Measurements from ENCODE around the gene GARS1.

Gene GARS1

DNA sequence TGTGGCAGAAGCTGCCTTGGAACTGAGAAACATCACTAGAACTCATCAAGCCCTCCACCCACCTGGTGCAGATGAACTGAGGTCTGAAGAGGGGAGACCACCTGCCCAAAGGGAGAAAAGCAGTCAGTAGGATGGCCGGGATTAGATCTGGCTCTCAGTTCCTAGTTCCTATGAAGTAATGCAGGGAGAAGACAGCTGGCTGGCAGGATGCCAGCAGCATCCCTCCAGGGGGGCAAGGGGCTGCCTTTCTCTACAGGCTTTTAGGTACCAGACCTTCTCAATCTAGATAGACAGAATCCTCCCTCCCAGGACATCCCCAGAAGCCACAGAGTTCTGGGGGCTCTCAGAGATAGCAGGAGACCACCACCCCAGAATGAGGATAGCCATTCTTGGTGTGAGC, 79.7 kb downstream of the GARS1 start:
- DNase-seq (ENCODE audit: insufficient read length, low spot score) (no peak), FAIRE-seq (no peak)

DNA sequence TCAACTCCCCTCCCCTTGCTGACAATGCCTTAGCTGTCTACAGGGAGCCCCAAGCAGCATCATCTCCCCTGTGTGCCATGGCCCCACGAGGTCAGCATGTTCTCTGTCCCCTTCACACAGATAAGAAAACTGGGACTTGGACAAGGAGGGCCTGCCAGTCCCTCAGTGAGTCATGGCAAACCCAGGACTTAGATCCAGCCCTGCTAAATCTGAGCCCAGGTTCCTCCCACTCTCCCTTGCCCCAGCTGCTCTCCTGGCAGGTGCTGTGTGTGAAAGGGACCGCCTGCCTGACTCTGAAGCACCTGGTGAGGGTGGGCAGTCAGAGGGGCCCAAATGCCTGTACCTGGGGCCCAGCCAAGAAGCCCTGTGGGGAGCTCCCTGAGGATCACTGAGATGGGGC, 80.2 kb downstream of the GARS1 start:
- FAIRE-seq, result no peak
- DNase-seq (ENCODE audit: insufficient read length, low spot score), result no peak

DNA sequence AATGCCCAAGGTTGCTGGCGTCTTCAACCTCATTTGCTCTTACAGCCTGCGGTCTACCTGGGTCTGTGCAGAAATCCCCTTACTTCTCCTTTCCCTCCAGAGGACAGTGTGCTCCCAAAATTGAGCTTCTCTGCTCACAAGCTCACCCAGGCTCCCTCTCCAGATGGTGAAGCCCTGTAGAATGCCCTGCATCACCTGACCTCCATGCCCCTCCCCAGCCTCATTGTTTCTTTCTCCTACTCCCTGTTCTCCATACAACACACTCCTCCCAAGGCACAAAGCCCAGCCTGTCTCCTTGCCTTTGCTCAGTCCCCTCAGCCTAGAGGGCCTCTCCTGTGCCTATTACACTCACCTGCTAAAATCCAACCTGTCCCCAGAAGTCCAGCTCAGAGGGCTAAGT, 84.1 kb downstream of the GARS1 start:
- FAIRE-seq (no peak), DNase-seq (ENCODE audit: insufficient read length, low spot score) (no peak)

- DNase-seq (ENCODE audit: insufficient read length, low spot score) (no peak), FAIRE-seq (no peak)
Observed at GRCh38 chr7:30679664-30680063, 85.0 kb downstream of the GARS1 start.

- DNase-seq (ENCODE audit: insufficient read length, low spot score) (no peak), FAIRE-seq (no peak)
Observed at GRCh38 chr7:30681331-30681797, 86.7 kb downstream of the GARS1 start.

DNA sequence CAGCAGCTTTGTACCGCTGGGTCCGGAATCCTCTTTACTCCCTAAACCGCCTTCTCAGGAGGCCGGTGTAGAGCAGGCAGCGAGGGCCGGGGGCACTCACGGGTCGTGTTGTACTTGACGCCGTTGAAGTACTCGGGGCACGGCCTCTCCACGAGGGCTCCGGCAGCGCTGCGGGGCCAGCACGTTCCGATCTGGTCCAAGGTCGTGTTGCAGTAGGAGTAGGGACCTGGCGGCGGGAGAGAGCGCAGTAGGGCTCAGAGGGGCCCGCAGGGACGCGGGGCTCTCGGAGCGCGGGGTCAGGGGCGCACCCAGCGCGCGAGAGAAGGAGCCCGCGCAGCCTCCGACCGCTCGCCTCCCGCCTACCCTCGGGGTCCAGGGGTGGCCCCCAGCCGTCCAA, 87.1 kb downstream of the GARS1 start:
- FAIRE-seq (no peak), DNase-seq (ENCODE audit: insufficient read length, low spot score) (no peak)

DNA sequence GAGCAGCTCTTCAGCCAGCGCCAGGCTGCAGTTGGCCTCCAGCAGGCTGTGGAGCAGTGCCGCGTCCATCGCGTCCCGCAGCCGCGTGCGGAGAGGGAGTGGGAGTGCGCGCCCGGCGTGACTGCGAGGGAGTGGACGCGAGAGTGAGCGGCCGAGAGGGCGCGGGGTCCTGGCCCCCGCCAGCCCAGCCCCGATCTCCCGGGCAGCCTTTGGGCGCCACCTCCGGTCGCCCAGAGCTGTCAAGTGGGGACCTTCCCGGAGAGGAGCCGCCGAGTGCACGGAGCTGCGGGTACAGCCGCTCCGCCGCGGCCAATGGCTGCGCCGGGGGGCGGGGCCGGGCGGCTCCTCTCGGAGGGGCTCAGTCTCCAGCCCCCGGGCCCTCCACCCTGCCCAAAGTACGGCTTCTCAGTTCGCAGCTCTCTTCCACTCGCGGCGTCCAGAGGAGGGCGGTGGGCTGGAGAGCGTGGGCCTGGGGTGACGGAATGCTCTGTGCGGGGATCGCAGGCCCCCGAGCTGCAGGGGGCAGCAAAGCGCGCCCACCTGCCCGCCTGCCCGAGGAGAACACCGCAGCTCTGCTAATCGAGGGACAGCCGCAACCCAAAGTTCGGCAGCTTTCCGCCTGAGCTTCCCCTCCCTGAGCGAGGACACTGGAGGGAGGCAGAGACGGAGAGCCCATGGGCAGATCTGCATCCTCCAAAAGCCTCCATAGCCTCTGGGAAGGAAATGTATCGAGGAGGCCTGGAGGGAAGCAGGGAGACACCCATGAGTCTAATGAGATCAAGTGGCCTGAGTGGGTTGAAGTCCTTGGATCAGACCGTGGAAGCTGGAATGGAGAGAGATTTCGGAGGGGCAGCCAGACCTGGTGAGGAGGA, 87.8 kb downstream of the GARS1 start, which contains the start of gene CRHR2:
TSS of gene CRHR2 (minus strand) at position 245 of the 872 bp plus-strand sequence. CDS start at position 69, 176 bp downstream.
- FAIRE-seq (no peak), DNase-seq (ENCODE audit: insufficient read length, low spot score) (no peak)

GRCh38 chr7:30683306-30683705, 88.6 kb downstream of the GARS1 start:
- FAIRE-seq, result no peak

More at GRCh38 chr7:30683306-30683705, 88.6 kb downstream of the GARS1 start:
- DNase-seq (ENCODE audit: insufficient read length, low spot score), result no peak
